NT2/D1 (cell line): ENCODE measurements around the gene ANKRD13B.

Experiments
- SUZ12 ChIP-seq: IDR thresholded peaks from 2 replicates; pipeline ENCODE4 v1.6.1; 2011; ENCODE audit not compliant: insufficient read length, insufficient read depth; ENCODE audit errors: extremely low read depth
- ZNF274 ChIP-seq: IDR thresholded peaks from 2 replicates; pipeline ENCODE4 v1.6.1; 2011; ENCODE audit warnings: mild to moderate bottlenecking, low read depth, low read length

GRCh38 chr17:29579866-29580771, 12.8 kb upstream of the ANKRD13B start:
- TF ChIP-seq ZNF274 (no peak), SUZ12 (no peak)
